ENCODE data around the gene NSUN4. TPM values are rescaled to one million over a fixed set of nuclear protein-coding genes. Genes with fewer than 3 reads are reported as not detected.
A peak's percentile ranks its signal among the peaks of the same experiment; 100 is the strongest.

Gene NSUN4
- total and polyA plus RNA-seq, 9 of the 15 experiments (the other 6 are each of a cell fraction or from before 2014, with no cell fraction given), result 33.4 to 60.2 (median 46.3) TPM

DNA sequence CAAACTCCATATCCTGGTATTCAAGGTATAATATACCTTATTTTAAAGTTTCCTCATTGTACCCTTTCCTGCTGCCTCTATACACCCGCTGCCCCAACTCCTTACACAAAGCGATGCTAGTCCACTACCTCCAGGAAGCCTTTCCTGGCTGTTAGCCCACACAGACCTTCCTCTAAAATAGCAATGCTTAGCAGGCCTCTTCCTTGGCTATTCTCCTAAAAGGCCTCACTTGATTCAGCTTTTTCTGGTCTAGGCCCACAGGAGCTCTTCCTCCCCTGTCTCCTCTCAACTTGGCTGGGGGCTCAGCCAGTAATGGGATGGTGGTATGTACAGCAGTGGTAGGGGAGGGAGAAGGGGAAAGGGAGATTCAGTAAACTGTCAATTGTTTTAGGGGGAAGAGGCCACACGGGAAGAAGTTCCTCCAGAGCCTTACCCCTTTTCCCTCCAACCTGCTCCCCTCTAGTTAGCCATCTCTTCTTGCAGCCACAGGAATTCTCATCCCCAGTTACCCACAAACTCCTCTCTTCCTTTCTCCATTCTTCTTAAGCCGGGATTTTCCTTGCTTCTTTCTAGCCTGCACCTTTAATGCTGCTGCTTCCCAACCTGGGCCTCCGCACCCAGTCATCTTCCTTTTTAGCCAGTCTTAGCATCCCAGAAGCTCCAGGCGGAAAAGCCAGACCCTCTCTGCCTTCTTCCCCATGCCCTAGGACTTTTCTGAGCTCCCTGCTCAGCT lies 39.8 kb upstream of the NSUN4 start (continued):
- TF ChIP-seq TAF7 (tag; IDR thresholded peaks at IDR 0.05), result no peak
- TF ChIP-seq, protein P1, sequence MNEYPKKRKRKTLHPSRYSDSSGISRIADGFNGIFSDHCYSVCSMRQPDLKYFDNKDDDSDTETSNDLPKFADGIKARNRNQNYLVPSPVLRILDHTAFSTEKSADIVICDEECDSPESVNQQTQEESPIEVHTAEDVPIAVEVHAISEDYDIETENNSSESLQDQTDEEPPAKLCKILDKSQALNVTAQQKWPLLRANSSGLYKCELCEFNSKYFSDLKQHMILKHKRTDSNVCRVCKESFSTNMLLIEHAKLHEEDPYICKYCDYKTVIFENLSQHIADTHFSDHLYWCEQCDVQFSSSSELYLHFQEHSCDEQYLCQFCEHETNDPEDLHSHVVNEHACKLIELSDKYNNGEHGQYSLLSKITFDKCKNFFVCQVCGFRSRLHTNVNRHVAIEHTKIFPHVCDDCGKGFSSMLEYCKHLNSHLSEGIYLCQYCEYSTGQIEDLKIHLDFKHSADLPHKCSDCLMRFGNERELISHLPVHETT (CRISPR knock-in tag; conservative IDR thresholded peaks at IDR 0.05 in 1 of 2, IDR thresholded peaks at IDR 0.05 in 1 of 2), result no peak
- no peak for TF ChIP-seq HDAC3 (IDR thresholded peaks at IDR 0.05; ENCODE audit: borderline replicate concordance, partially characterized antibody)
- no peak for TF ChIP-seq CREB1 (IDR thresholded peaks at IDR 0.05)
- 0 out of 2 replicates have a peak, but pooled peaks have one; percentile 32 for TF ChIP-seq CREB1 (CRISPR knock-in tag; IDR thresholded peaks at IDR 0.05)
- TF ChIP-seq TEAD4 (IDR thresholded peaks at IDR 0.05; ENCODE audit: low read length), result no peak
- TF ChIP-seq TEAD4 (CRISPR knock-in tag; IDR thresholded peaks at IDR 0.05; ENCODE audit: borderline replicate concordance), result no peak
- no peak for TF ChIP-seq KDM2B (CRISPR knock-in tag; IDR thresholded peaks at IDR 0.05)
- no peak for TF ChIP-seq NCOA1 (IDR thresholded peaks at IDR 0.05; ENCODE audit: low read depth)
- no peak for TF ChIP-seq ZEB2 (IDR thresholded peaks at IDR 0.05)
- TF ChIP-seq, protein P2, sequence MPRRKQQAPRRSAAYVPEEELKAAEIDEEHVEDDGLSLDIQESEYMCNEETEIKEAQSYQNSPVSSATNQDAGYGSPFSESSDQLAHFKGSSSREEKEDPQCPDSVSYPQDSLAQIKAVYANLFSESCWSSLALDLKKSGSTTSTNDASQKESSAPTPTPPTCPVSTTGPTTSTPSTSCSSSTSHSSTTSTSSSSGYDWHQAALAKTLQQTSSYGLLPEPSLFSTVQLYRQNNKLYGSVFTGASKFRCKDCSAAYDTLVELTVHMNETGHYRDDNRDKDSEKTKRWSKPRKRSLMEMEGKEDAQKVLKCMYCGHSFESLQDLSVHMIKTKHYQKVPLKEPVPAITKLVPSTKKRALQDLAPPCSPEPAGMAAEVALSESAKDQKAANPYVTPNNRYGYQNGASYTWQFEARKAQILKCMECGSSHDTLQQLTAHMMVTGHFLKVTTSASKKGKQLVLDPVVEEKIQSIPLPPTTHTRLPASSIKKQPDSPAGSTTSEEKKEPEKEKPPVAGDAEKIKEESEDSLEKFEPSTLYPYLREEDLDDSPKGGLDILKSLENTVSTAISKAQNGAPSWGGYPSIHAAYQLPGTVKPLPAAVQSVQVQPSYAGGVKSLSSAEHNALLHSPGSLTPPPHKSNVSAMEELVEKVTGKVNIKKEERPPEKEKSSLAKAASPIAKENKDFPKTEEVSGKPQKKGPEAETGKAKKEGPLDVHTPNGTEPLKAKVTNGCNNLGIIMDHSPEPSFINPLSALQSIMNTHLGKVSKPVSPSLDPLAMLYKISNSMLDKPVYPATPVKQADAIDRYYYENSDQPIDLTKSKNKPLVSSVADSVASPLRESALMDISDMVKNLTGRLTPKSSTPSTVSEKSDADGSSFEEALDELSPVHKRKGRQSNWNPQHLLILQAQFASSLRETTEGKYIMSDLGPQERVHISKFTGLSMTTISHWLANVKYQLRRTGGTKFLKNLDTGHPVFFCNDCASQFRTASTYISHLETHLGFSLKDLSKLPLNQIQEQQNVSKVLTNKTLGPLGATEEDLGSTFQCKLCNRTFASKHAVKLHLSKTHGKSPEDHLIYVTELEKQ (CRISPR knock-in tag; IDR thresholded peaks at IDR 0.05), result no peak
